Ovary (tissue), 9 donors: ENCODE results near the gene RALGPS2. TPM values are rescaled to one million over a fixed set of nuclear protein-coding genes. Genes with fewer than 3 reads are reported as not detected.

Source experiments
- DNase-seq, 5 donors: peaks; one replicate each; pipeline ENCODE4 v3.0.0-alpha.2; 2019 to 2020
- H3K27ac ChIP-seq, 2 donors: fragments of 200-600 bp; one replicate each; pipeline versions ENCODE4 v1.5.1 to v1.8.0; 2019 to 2022
- H3K27me3 ChIP-seq: fragments of 200-600 bp; one replicate; pipeline ENCODE4 v1.8.0; 2022
- H3K36me3 ChIP-seq: fragments of 200-600 bp; sonication (generic); one replicate; pipeline ENCODE4 v1.5.1; 2019
- H3K4me1 ChIP-seq: one replicate; pipeline ENCODE4 v1.8.1; 2013; ENCODE audit warnings: mild to moderate bottlenecking, moderate library complexity; ENCODE audit not compliant: insufficient read depth
- H3K4me3 ChIP-seq: fragments of 200-600 bp; sonication (generic); one replicate; pipeline ENCODE4 v1.5.1; 2017
- H3K9me3 ChIP-seq, 2 donors: fragments of 200-600 bp in 1 of 2; sonication (generic) in 1 of 2; one replicate each; pipeline versions ENCODE4 v1.5.1 to v1.8.1; 2013 to 2019; ENCODE audit warnings: mild to moderate bottlenecking in 1 of 2, moderate library complexity in 1 of 2
- EP300 ChIP-seq: sonication (generic); formaldehyde crosslinking; IDR thresholded peaks from one replicate; pipeline ENCODE4 v1.6.1; 2017; ENCODE audit warnings: antibody characterized with exemption
- POLR2A ChIP-seq: fragments of 450-650 bp; IDR thresholded peaks from one replicate; pipeline ENCODE4 v1.6.1; 2017; ENCODE audit warnings: antibody characterized with exemption, mild to moderate bottlenecking, moderate library complexity
- WGBS, 3 donors: extraction: QIAGEN DNeasy Blood & Tissue Kit in 1 of 3; methylation state at CpG; one replicate each; pipeline versions ENCODE4 v1.1.5 to v1.1.7; 2013 to 2017; 5-methylcytosine and 5-hydroxymethylcytosine counted together
- intact Hi-C, 4 donors: fragments of 100-400 bp; cut with DNase I; formaldehyde crosslinking; loops; one replicate each; pipeline versions ENCODE4 v1.11.0 to v1.15.1; 2022 to 2023
- microRNA-seq, 3 donors: library from miRNA; unstranded; fragments of <30 nt; microRNA quantifications; one replicate each; pipeline versions ENCODE4 to v1.2.0, GENCODE V29; 2019 to 2020
- polyA plus RNA-seq, 2 donors: library from polyadenylated mRNA; stranded (reverse); fragments of 200-250 nt in 1 of 2; fragments of 350-450 nt in 1 of 2; fragmentation: Illumina TruSeq in 1 of 2; extraction: RNeasy Lipid Tissue Mini Kit (QIAGEN cat#74804) in 1 of 2; gene quantifications; one replicate each; pipeline ENCODE4 v1.2.3, GENCODE V29; 2013 to 2014
- small RNA-seq: library from RNA; depleted of rRNA; stranded (forward); fragments of <200 nt; gene quantifications from one replicate; pipeline ENCODE3, GENCODE V24; 2016
- total RNA-seq, 7 donors: library from RNA; depleted of rRNA in 2 of 7; stranded (reverse); fragments of >200 nt in 2 of 7; fragmentation: NEBNext Ultra II Directional in 3 of 7; extraction: Animal tissue kit (Norgen Biotek cat#: 25700) in 3 of 7; gene quantifications; one replicate each; pipeline versions ENCODE4 v1.1.0 to v1.2.4, GENCODE V29; 2016 to 2023
- TF ChIP-seq, protein P1 (sequence below), 3 donors: fragments of 450-650 bp in 2 of 3; fragments of 200-600 bp in 1 of 3; IDR thresholded peaks; one replicate each; pipeline versions ENCODE4 v1.5.1 to v1.8.0; 2016 to 2022; ENCODE audit warnings: antibody characterized with exemption in 3 of 3, mild to moderate bottlenecking in 1 of 3
- donor health status: DM: no; HTN: no; CAD: no; lungs with moderate emphysema.
- donor health status: DM: no; HTN: no; CAD: no.
- donor health status: Bipolar disorder and iron deficiency.
- donor health status: DM: yes; HTN: yes; CAD: no.
- donor health status: DM: no; HTN: no; CAD: no.
- donor health status: DM: yes; HTN: yes; CAD: no.

Gene RALGPS2
- total and polyA plus RNA-seq, 9 donors, result 6.4 to 43.4 (median 25.0) TPM

GRCh38 chr1:178970184-178970583 lies 245.1 kb downstream of the RALGPS2 start:
- TF ChIP-seq POLR2A, result no peak
- TF ChIP-seq EP300, result no peak
- TF ChIP-seq, protein P1, sequence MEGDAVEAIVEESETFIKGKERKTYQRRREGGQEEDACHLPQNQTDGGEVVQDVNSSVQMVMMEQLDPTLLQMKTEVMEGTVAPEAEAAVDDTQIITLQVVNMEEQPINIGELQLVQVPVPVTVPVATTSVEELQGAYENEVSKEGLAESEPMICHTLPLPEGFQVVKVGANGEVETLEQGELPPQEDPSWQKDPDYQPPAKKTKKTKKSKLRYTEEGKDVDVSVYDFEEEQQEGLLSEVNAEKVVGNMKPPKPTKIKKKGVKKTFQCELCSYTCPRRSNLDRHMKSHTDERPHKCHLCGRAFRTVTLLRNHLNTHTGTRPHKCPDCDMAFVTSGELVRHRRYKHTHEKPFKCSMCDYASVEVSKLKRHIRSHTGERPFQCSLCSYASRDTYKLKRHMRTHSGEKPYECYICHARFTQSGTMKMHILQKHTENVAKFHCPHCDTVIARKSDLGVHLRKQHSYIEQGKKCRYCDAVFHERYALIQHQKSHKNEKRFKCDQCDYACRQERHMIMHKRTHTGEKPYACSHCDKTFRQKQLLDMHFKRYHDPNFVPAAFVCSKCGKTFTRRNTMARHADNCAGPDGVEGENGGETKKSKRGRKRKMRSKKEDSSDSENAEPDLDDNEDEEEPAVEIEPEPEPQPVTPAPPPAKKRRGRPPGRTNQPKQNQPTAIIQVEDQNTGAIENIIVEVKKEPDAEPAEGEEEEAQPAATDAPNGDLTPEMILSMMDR (IDR thresholded peaks at IDR 0.05), result no peak
- DNase-seq, result no peak
- 68 to 77% (median 77%) methylated on average over 5 of the region's 5 CpGs for WGBS, 3 donors
- Histone ChIP-seq H3K27ac (no peak overlapping the region), H3K27me3 (no peaks in the 10 kb centered on the region), H3K4me1 (no peaks in the 10 kb centered on the region), H3K36me3 (no peaks in the 10 kb centered on the region), H3K4me3 (no peak overlapping the region), H3K9me3 (no peaks in the 10 kb centered on the region)
- intact Hi-C loops, result no loop called here

Small RNAs within 50 kb of the gene (microRNA-seq; reads per million reads assigned to microRNA genes)
- gene MIR4424, result 0 to 0.18 (median 0.16) reads per million in 3 donors

Small RNAs within 50 kb of the gene (small RNA-seq; reads per million reads assigned to genes)
- gene MIR4424 (not detected), gene RF00092 (not detected)

Other genes starting within 250 kb of the RALGPS2 start
- not detected for gene CLEC20A, start 228.3 kb upstream of the RALGPS2 start, total RNA-seq
- not detected for gene CLEC20A, start 228.3 kb upstream of the RALGPS2 start, polyA plus RNA-seq
- not detected for gene TEX35, start 212.1 kb upstream of the RALGPS2 start, total RNA-seq
- not detected for gene TEX35, start 212.1 kb upstream of the RALGPS2 start, polyA plus RNA-seq
- gene ANGPTL1, start 145.8 kb downstream of the RALGPS2 start, total RNA-seq, result 100 to 1,000 TPM in 2 of 7 donors, 10 to 100 TPM in 5; 21.9 to 165 (median 48.9) TPM
- 10 to 100 TPM; 65.7 to 83.2 TPM for gene ANGPTL1, start 145.8 kb downstream of the RALGPS2 start, polyA plus RNA-seq